HEK293 (cell line): ENCODE measurements around the gene APBB1.

Experiments
- CTCF ChIP-seq: fragments of 450-650 bp; formaldehyde crosslinking; IDR thresholded peaks from 2 replicates; pipeline ENCODE4 v1.5.1; 2016; ENCODE audit warnings: missing biosample characterization, missing genetic modification characterization
- MZF1 ChIP-seq: fragments of 450-650 bp; formaldehyde crosslinking; IDR thresholded peaks from 2 replicates; pipeline ENCODE4 v1.5.1; 2017; ENCODE audit warnings: missing biosample characterization, missing genetic modification characterization, borderline replicate concordance
- REST ChIP-seq: fragments of 450-650 bp; formaldehyde crosslinking; IDR thresholded peaks from 2 replicates; pipeline ENCODE4 v1.5.1; 2016; ENCODE audit warnings: missing biosample characterization, missing genetic modification characterization
- ZSCAN18 ChIP-seq: fragments of 450-650 bp; formaldehyde crosslinking; IDR thresholded peaks from 2 replicates; pipeline ENCODE4 v1.5.1; 2016; ENCODE audit warnings: missing biosample characterization, missing genetic modification characterization
- ZSCAN30 ChIP-seq: fragments of 450-650 bp; IDR thresholded peaks from 2 replicates; pipeline ENCODE4 v1.5.1; 2018; ENCODE audit warnings: missing biosample characterization, mild to moderate bottlenecking, missing genetic modification characterization, moderate library complexity
- ZSCAN5A ChIP-seq: fragments of 450-650 bp; formaldehyde crosslinking; IDR thresholded peaks from 2 replicates; pipeline ENCODE4 v1.5.1; 2016; ENCODE audit warnings: missing biosample characterization, missing genetic modification characterization

- no peak for TF ChIP-seq MZF1 (tag by site-specific recombination)
- TF ChIP-seq ZSCAN18 (tag by site-specific recombination), result no peak
- no peak for TF ChIP-seq ZSCAN5A (tag by site-specific recombination)
- no peak for TF ChIP-seq REST (tag by site-specific recombination)
- no peak for TF ChIP-seq ZSCAN30
- TF ChIP-seq CTCF (tag by site-specific recombination), result no peak
Measured at GRCh38 chr11:6388748-6389147, 30.1 kb downstream of the APBB1 start.
